Right lung (tissue), 5 donors: ENCODE data around the gene KIZ. TPM values are rescaled to one million over a fixed set of nuclear protein-coding genes. Genes with fewer than 3 reads are reported as not detected.

Experiments
- polyA plus RNA-seq, 5 donors: library from polyadenylated mRNA; unstranded; fragments of 120-200 nt; gene quantifications; one replicate each; pipeline versions ENCODE4 v1.2.1 to v1.2.3, GENCODE V29; 2013; ENCODE audit warnings: inconsistent platforms in 1 of 5, low replicate concordance in 1 of 5; ENCODE audit not compliant: insufficient read length in 5 of 5, insufficient read depth in 1 of 5

The KIZ gene
- polyA plus RNA-seq, 5 donors = 19.5 to 39.3 (median 29.7) TPM

Other genes starting within 250 kb of the KIZ start
- not detected for gene LINC00237, start 19.7 kb upstream of the KIZ start, polyA plus RNA-seq
- 10 to 100 TPM; 69.5 to 93.7 (median 80.0) TPM for gene XRN2, start 177.2 kb downstream of the KIZ start, polyA plus RNA-seq